B cell (primary cell): ENCODE results near the gene IGFALS. TPM values are rescaled to one million over a fixed set of nuclear protein-coding genes. Genes with fewer than 3 reads are reported as not detected.

Source experiments
- ATAC-seq: fragments of 200-7000 bp; cut with Tn5 transposase; one replicate; pipeline ENCODE4 v1.10.0; 2021; ENCODE audit warnings: low read depth, mild to moderate bottlenecking, moderate number of reproducible peaks, moderate library complexity
- CTCF ChIA-PET: fragments of 350-600 bp; sonication (Branson Sonifier 250); formaldehyde crosslinking; loops from one replicate; lab custom pipeline; 2021; ENCODE audit warnings: antibody characterized with exemption, inconsistent platforms; lab: Charles Lee
- POLR2A ChIA-PET: fragments of 350-600 bp; sonication (Branson Sonifier 250); formaldehyde crosslinking; loops from one replicate; lab custom pipeline; 2021; ENCODE audit warnings: antibody characterized with exemption; lab: Charles Lee
- DNase-seq: peaks from one replicate; pipeline ENCODE4 v3.0.0; 2013
- H2AFZ ChIP-seq: 2 replicates; pipeline ENCODE4 v1.6.1; 2012; ENCODE audit warnings: mild to moderate bottlenecking, low read depth, low read length; ENCODE audit not compliant: insufficient read depth, poor library complexity, severe bottlenecking
- H3K27ac ChIP-seq, 2 donors: 1 replicate in 1 of 2; 2 replicates in 1 of 2; pipeline ENCODE4 v1.5.1; 2012 to 2013; ENCODE audit warnings: low read length in 2 of 2, mild to moderate bottlenecking in 2 of 2, moderate library complexity in 1 of 2
- H3K27me3 ChIP-seq, 4 experiments: fragments of 200-600 bp in 1 of 4; sonication (generic) in 1 of 4; replicated peaks in 1 of 4; 1 replicate in 2 of 4; 2 replicates in 2 of 4; pipeline versions ENCODE4 v1.6.1 to v1.7.0; 2013 to 2016; ENCODE audit warnings: low read length in 3 of 4, mild to moderate bottlenecking in 2 of 4, mixed read lengths in 1 of 4, moderate library complexity in 1 of 4; ENCODE audit not compliant: insufficient read depth in 4 of 4, control insufficient read depth in 3 of 4; ENCODE audit errors: control extremely low read depth in 1 of 4
- H3K36me3 ChIP-seq, 2 experiments: replicated peaks in 1 of 2; 1 replicate in 1 of 2; 2 replicates in 1 of 2; pipeline versions ENCODE4 v1.6.1 to v1.7.1; 2013; ENCODE audit warnings: low read length in 1 of 2; ENCODE audit not compliant: insufficient read depth in 2 of 2, control insufficient read depth in 1 of 2; ENCODE audit errors: control extremely low read depth in 1 of 2, extremely low read depth in 1 of 2
- H3K4me1 ChIP-seq, 2 donors: fragments of 200-600 bp in 1 of 2; sonication (generic) in 1 of 2; 1 replicate in 1 of 2; 2 replicates in 1 of 2; pipeline versions ENCODE4 v1.5.1 to v1.6.1; 2013 to 2017; ENCODE audit warnings: low read length in 2 of 2; ENCODE audit not compliant: control insufficient read depth in 2 of 2, insufficient read depth in 2 of 2
- H3K4me2 ChIP-seq: replicated peaks from 2 replicates; pipeline ENCODE3; 2012; ENCODE audit warnings: mild to moderate bottlenecking, low read depth, low read length; ENCODE audit not compliant: poor library complexity, severe bottlenecking
- H3K4me3 ChIP-seq, 5 experiments: fragments of 200-600 bp in 1 of 5; sonication (generic) in 1 of 5; 1 replicate in 3 of 5; 2 replicates in 2 of 5; pipeline versions ENCODE4 v1.5.1 to v1.7.0; 2011 to 2016; ENCODE audit warnings: low read length in 4 of 5, mild to moderate bottlenecking in 4 of 5, low read depth in 2 of 5, control low read depth in 1 of 5, moderate library complexity in 1 of 5; ENCODE audit not compliant: insufficient read depth in 1 of 5; ENCODE audit errors: control extremely low read depth in 1 of 5, extremely low read depth in 1 of 5
- H3K79me2 ChIP-seq: fragments of 200-600 bp; sonication (generic); one replicate; pipeline ENCODE4 v1.6.0; 2016; ENCODE audit warnings: low read length; ENCODE audit not compliant: control insufficient read depth, insufficient read depth
- H3K9ac ChIP-seq: fragments of 200-600 bp; sonication (generic); 2 replicates; pipeline ENCODE4 v1.6.1; 2017; ENCODE audit warnings: mild to moderate bottlenecking, low read length, moderate library complexity
- H3K9me3 ChIP-seq, 3 donors: one replicate each; pipeline versions ENCODE4 v1.6.1 to v1.7.1; 2013; ENCODE audit warnings: low read length in 2 of 3; ENCODE audit not compliant: control insufficient read depth in 2 of 3, insufficient read depth in 1 of 3; ENCODE audit errors: control extremely low read depth in 1 of 3
- H4K20me1 ChIP-seq: 2 replicates; pipeline ENCODE4 v1.6.0; 2012; ENCODE audit warnings: mild to moderate bottlenecking, low read length; ENCODE audit not compliant: insufficient read depth, control insufficient read depth, poor library complexity, severe bottlenecking
- H3K27ac Mint-ChIP-seq: one replicate; pipeline ENCODE4 v1.8.0; 2021; ENCODE audit warnings: mixed read lengths
- H3K27me3 Mint-ChIP-seq: one replicate; pipeline ENCODE4 v1.8.0; 2021; ENCODE audit warnings: mixed read lengths
- H3K4me1 Mint-ChIP-seq: one replicate; pipeline ENCODE4 v1.8.0; 2021; ENCODE audit warnings: mixed read lengths
- H3K4me3 Mint-ChIP-seq: one replicate; pipeline ENCODE4 v1.8.0; 2021; ENCODE audit warnings: mixed read lengths
- H3K9me3 Mint-ChIP-seq: one replicate; pipeline ENCODE4 v1.8.0; 2022; ENCODE audit warnings: mixed read lengths; ENCODE audit not compliant: insufficient read depth
- EZH2 ChIP-seq: IDR thresholded peaks from 2 replicates; pipeline ENCODE4 v1.6.1; 2012; ENCODE audit warnings: borderline replicate concordance, low read depth, mild to moderate bottlenecking, moderate library complexity, low read length; ENCODE audit not compliant: insufficient read depth, poor library complexity, severe bottlenecking
- WGBS: methylation state at CpG from one replicate; pipeline ENCODE4 v1.1.5; 2013; ENCODE audit warnings: missing lambda C conversion rate; ENCODE audit not compliant: insufficient coverage; 5-methylcytosine and 5-hydroxymethylcytosine counted together
- intact Hi-C: fragments of 100-400 bp; cut with micrococcal nuclease; formaldehyde crosslinking; loops from one replicate; pipeline ENCODE4 v1.10.0; 2022
- polyA plus RNA-seq: library from polyadenylated mRNA; depleted of rRNA; stranded (reverse); fragments of >200 nt; gene quantifications from 2 replicates; pipeline ENCODE4 v1.2.3, GENCODE V29; 2012
- total RNA-seq, 2 donors: library from RNA; stranded (reverse); fragments of 120-200 nt in 1 of 2; gene quantifications; 1 replicate in 1 of 2; 2 replicates in 1 of 2; pipeline versions ENCODE4 v1.2.3 to v1.2.4, GENCODE V29; 2013 to 2022
- TF ChIP-seq, protein P1 (sequence below): fragments of 200-600 bp; IDR thresholded peaks from one replicate; pipeline ENCODE4 v1.8.0; 2022; ENCODE audit warnings: antibody characterized with exemption, mild to moderate bottlenecking

The IGFALS gene
- total and polyA plus RNA-seq, 2 donors (not counting 1 experiment from before 2014, with no cell fraction given) = 0.49 TPM; not detected in 1

DNA sequence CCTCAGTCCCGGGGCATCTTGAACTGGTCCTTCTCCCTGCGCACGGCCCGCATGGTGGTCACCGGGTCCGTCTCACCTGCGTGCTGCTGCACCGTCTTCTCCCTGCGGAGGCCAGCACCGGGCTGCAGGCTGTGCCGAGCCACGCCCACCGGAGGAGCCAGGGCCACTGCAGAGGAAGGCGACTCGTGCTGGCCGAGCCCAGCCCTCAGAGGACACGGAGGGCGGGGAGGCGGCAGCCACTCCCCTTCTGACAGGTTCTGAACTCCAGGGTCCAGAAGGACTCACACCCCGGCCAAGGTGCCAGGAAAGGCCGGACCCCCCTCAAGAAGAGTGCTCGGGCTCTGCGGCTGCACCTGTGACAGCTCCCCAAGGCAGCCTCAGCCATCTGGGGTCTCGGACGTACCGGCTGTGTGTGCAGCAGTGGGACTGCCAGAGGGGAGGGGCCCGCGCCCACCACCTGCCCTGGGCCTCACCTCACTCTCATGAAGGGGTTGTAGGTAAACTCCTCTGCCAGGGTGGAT is 15.8 kb upstream of the IGFALS start:
- no peak for DNase-seq
- ChIA-PET CTCF (no interaction called here), POLR2A (no interaction called here)
- intact Hi-C loops = no loop called here
- peaks cover 9% of the 10 kb centered on the region for H4K20me1 ChIP-seq
- no peaks in the 10 kb centered on the region for H3K79me2 ChIP-seq
- ATAC-seq = no peak
- Mint-ChIP-seq H3K27ac (no peak overlapping the region), H3K9me3 (no peaks in the 10 kb centered on the region), H3K4me3 (no peak overlapping the region), H3K27me3 (no peaks in the 10 kb centered on the region), H3K4me1 (no peaks in the 10 kb centered on the region)
- no peaks in the 10 kb centered on the region for H3K4me1 ChIP-seq
- H2AFZ ChIP-seq = no peak overlapping the region
- no peak overlapping the region for H3K27ac ChIP-seq
- peaks cover 1 to 34% of the 10 kb centered on the region in 2 experiments for H3K36me3 ChIP-seq
- no peak overlapping the region for H3K9ac ChIP-seq
- H3K9me3 ChIP-seq = peaks cover 0 to 12% (median 0%) of the 10 kb centered on the region in 3 donors
- no peak overlapping the region for H3K4me3 ChIP-seq
- H3K27me3 ChIP-seq = no peaks in the 10 kb centered on the region
- 88% methylated on average over 23 of the region's 28 CpGs for WGBS
- no peak overlapping the region for H3K4me2 ChIP-seq
- TF ChIP-seq, protein P1, sequence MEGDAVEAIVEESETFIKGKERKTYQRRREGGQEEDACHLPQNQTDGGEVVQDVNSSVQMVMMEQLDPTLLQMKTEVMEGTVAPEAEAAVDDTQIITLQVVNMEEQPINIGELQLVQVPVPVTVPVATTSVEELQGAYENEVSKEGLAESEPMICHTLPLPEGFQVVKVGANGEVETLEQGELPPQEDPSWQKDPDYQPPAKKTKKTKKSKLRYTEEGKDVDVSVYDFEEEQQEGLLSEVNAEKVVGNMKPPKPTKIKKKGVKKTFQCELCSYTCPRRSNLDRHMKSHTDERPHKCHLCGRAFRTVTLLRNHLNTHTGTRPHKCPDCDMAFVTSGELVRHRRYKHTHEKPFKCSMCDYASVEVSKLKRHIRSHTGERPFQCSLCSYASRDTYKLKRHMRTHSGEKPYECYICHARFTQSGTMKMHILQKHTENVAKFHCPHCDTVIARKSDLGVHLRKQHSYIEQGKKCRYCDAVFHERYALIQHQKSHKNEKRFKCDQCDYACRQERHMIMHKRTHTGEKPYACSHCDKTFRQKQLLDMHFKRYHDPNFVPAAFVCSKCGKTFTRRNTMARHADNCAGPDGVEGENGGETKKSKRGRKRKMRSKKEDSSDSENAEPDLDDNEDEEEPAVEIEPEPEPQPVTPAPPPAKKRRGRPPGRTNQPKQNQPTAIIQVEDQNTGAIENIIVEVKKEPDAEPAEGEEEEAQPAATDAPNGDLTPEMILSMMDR = no peak
- TF ChIP-seq EZH2 = no peak

DNA sequence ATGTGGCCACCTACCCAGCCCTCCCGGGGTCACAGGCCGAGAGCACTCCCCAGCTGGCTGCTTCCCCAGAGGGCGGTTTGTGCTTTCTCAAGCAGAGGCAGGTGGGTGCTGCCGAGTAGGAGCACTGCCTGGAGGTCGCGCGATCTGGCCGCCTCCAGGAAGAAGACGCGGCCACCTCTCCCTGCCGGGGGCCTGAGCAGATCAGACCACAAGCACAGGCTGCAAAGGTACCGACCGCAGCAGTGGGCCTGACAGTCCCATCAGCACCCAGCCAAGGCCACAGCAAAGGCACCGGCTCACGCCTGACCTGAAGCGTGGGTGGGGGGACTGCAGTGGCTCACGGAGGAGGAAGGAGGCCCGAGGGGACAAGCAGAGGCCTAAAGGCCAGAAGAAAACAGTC is 15.2 kb upstream of the IGFALS start:
- Mint-ChIP-seq H3K9me3 (no peaks in the 10 kb centered on the region), H3K4me3 (no peak overlapping the region), H3K27me3 (no peaks in the 10 kb centered on the region), H3K4me1 (no peaks in the 10 kb centered on the region), H3K27ac (no peak overlapping the region)
- TF ChIP-seq, protein P1 = no peak
- no peak for TF ChIP-seq EZH2
- Histone ChIP-seq H3K9ac (no peak overlapping the region), H3K36me3 (peaks cover 1 to 31% of the 10 kb centered on the region in 2 experiments), H3K4me2 (no peak overlapping the region), H3K79me2 (no peaks in the 10 kb centered on the region), H3K4me3 (no peak overlapping the region), H3K9me3 (peaks cover 0 to 12% (median 0%) of the 10 kb centered on the region in 3 donors), H3K27ac (no peak overlapping the region), H2AFZ (no peak overlapping the region), H3K27me3 (no peaks in the 10 kb centered on the region), H3K4me1 (no peaks in the 10 kb centered on the region), H4K20me1 (peaks cover 9% of the 10 kb centered on the region)
- ChIA-PET POLR2A (no interaction called here), CTCF (no interaction called here)
- DNase-seq (no peak), ATAC-seq (no peak)
- intact Hi-C loops = no loop called here
- 89% methylated on average over 17 of the region's 18 CpGs for WGBS
